PC-9 (cell line): ENCODE results near the gene OR8B12. TPM values are rescaled to one million over a fixed set of nuclear protein-coding genes. Genes with fewer than 3 reads are reported as not detected.
A peak's percentile ranks its signal among the peaks of the same experiment; 100 is the strongest.

Experiments used
- Bru-seq: library from RNA; stranded (reverse); fragments of 400-500 nt; gene quantifications from one replicate; lab custom pipeline; 2021; lab: Mats Ljungman, UMichigan
- BruChase-seq, 2 experiments: library from RNA; stranded (reverse); fragments of 400-500 nt; gene quantifications; one replicate each; lab custom pipeline; 2021; lab: Mats Ljungman, UMichigan
- BruUV-seq: library from RNA; stranded (reverse); fragments of 400-500 nt; replicated peaks from 2 replicates; lab custom pipeline; 2021; lab: Mats Ljungman, UMichigan
- CTCF ChIA-PET: fragments of 300-600 bp; sonication (Branson Sonifier 250); formaldehyde crosslinking; loops from one replicate; lab custom pipeline; 2022; ENCODE audit warnings: antibody characterized with exemption; lab: Charles Lee
- POLR2A ChIA-PET: fragments of 300-600 bp; sonication (Branson Sonifier 250); formaldehyde crosslinking; loops from one replicate; lab custom pipeline; 2022; ENCODE audit warnings: antibody characterized with exemption; ENCODE audit not compliant: unreplicated experiment; lab: Charles Lee
- DNase-seq, 2 experiments: peaks; one replicate each; pipeline versions ENCODE4 v3.0.0 to v3.0.0-alpha.2; 2015 to 2022; ENCODE audit warnings: mixed read lengths in 1 of 2
- H2AFZ ChIP-seq: fragments of 200-600 bp; sonication (generic); 2 replicates; pipeline ENCODE4 v1.8.1; 2017; ENCODE audit warnings: antibody characterized with exemption
- H3F3A ChIP-seq: fragments of 200-600 bp; sonication (generic); 2 replicates; pipeline ENCODE4 v1.8.1; 2017; ENCODE audit warnings: antibody characterized with exemption, mild to moderate bottlenecking, low read depth; ENCODE audit not compliant: insufficient read depth
- H3K27ac ChIP-seq: fragments of 200-600 bp; sonication (generic); 2 replicates; pipeline ENCODE4 v1.6.1; 2016; ENCODE audit warnings: mixed run types
- H3K27me3 ChIP-seq: fragments of 200-600 bp; sonication (generic); 2 replicates; pipeline ENCODE4 v1.6.1; 2016; ENCODE audit warnings: low read depth, mixed run types; ENCODE audit not compliant: insufficient read depth
- H3K36me3 ChIP-seq: fragments of 200-600 bp; sonication (generic); 2 replicates; pipeline ENCODE4 v1.6.1; 2016; ENCODE audit warnings: low read depth, mixed run types
- H3K4me1 ChIP-seq: fragments of 200-600 bp; sonication (generic); replicated peaks from 2 replicates; pipeline ENCODE4 v1.6.1; 2016; ENCODE audit warnings: mixed run types; ENCODE audit not compliant: insufficient read depth
- H3K4me2 ChIP-seq: fragments of 200-600 bp; sonication (generic); 2 replicates; pipeline ENCODE4 v1.6.1; 2017; ENCODE audit warnings: mixed run types
- H3K4me3 ChIP-seq: fragments of 200-600 bp; sonication (generic); 2 replicates; pipeline ENCODE4 v1.6.1; 2016; ENCODE audit warnings: mixed run types
- H3K79me2 ChIP-seq: fragments of 200-600 bp; sonication (generic); 2 replicates; pipeline ENCODE4 v1.6.1; 2017; ENCODE audit warnings: low read depth, mixed run types
- H3K9me2 ChIP-seq: fragments of 200-600 bp; sonication (generic); 2 replicates; pipeline ENCODE4 v1.8.1; 2017; ENCODE audit warnings: mild to moderate bottlenecking; ENCODE audit not compliant: insufficient read depth
- H3K9me3 ChIP-seq: fragments of 200-600 bp; sonication (generic); 2 replicates; pipeline ENCODE4 v1.8.1; 2016; ENCODE audit warnings: low read depth; ENCODE audit not compliant: insufficient read depth
- H4K20me1 ChIP-seq: fragments of 200-600 bp; sonication (generic); 2 replicates; pipeline ENCODE4 v1.8.1; 2017; ENCODE audit not compliant: insufficient read depth
- CTCF ChIP-seq: fragments of 200-600 bp; sonication (generic); conservative IDR thresholded peaks from 2 replicates; pipeline ENCODE4 v1.6.1; 2017; ENCODE audit warnings: mixed run types, antibody characterized with exemption, mild to moderate bottlenecking, moderate library complexity
- EZH2 ChIP-seq: fragments of 200-600 bp; sonication (generic); IDR thresholded peaks from 2 replicates; pipeline ENCODE4 v1.8.0; 2017; ENCODE audit warnings: antibody characterized with exemption, low read depth
- intact Hi-C: fragments of 100-400 bp; cut with micrococcal nuclease; formaldehyde crosslinking; loops from one replicate; pipeline ENCODE4 v1.10.0; 2022; ENCODE audit not compliant: unreplicated experiment
- long read RNA-seq: library from polyadenylated mRNA; stranded (forward); transcript quantifications from one replicate; pipeline ENCODE4 v2.0.0, GENCODE V29; 2022
- total RNA-seq: library from RNA; stranded (reverse); gene quantifications from 2 replicates; pipeline ENCODE4 v1.2.3, GENCODE V29; 2021

The OR8B12 gene
- total RNA-seq (not detected in 2 replicates), Bru-seq, nascent RNA (not detected), BruChase-seq, experiment 1, labeled RNA remaining after a 2-hour chase (not detected), BruChase-seq, experiment 2, labeled RNA remaining after a 6-hour chase (not detected)
- long read RNA-seq = 0 reads

DNA sequence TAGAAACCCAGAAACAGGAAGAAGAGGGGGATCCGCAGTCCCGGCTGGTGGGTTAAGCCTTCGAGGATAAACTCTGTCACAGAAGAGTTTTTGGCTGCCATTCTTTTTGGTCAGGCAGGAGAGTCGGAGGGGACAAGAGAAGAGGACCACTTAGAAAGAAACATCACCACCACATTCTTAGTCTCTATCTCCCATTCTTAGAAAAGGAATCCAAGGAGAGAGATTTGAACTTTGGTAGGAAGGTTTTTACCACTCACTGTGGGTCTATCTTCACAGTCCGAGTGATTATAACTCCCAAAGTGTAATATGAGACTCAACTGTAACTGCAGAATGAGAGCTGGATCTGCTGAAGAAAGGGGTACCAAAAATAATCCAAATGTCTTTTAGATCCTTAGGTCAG is at the start of gene OR8B12:
TSS of gene OR8B12 (minus strand) at position 101 of the 400 bp plus-strand sequence. CDS start at position 101, 0 bp downstream.
- no peaks in the 10 kb centered on the region for H3K9me3 ChIP-seq
- POLR2A ChIA-PET = no interaction called here

GRCh38 chr11:124592627-124593026 is 49.2 kb upstream of the OR8B12 start:
- TF ChIP-seq CTCF (no peak), EZH2 (no peak)
- no peaks in the 10 kb centered on the region for H3K4me1 ChIP-seq
- no peaks in the 10 kb centered on the region for H3K9me3 ChIP-seq
- H3K36me3 ChIP-seq = no peaks in the 10 kb centered on the region
- no peak overlapping the region for H3K4me2 ChIP-seq
- intact Hi-C loops = no loop called here
- no peaks in the 10 kb centered on the region for H4K20me1 ChIP-seq
- no peaks in the 10 kb centered on the region for H3F3A ChIP-seq
- no peak overlapping the region for H2AFZ ChIP-seq
- BruUV-seq = no TSS peak
- peaks cover 49% of the 10 kb centered on the region for H3K27me3 ChIP-seq
- no peak overlapping the region for H3K27ac ChIP-seq
- ChIA-PET CTCF (interaction anchor here (0.5 to 0.7 kb wide), 2 partner anchors 85 to 111 kb away, joined by 3 to 5 read pairs; no protein-coding TSS in a partner anchor), POLR2A (no interaction called here)
- H3K79me2 ChIP-seq = no peaks in the 10 kb centered on the region
- DNase-seq = no peak
- no peak overlapping the region for H3K4me3 ChIP-seq
- no peaks in the 10 kb centered on the region for H3K9me2 ChIP-seq

More for the DNA sequence above, at the start of gene OR8B12:
- H4K20me1 ChIP-seq = no peaks in the 10 kb centered on the region
- DNase-seq = no peak
- TF ChIP-seq CTCF (no peak), EZH2 (no peak)
- no peaks in the 10 kb centered on the region for H3F3A ChIP-seq
- no peaks in the 10 kb centered on the region for H3K9me2 ChIP-seq
- no TSS peak for BruUV-seq
- H3K36me3 ChIP-seq = no peaks in the 10 kb centered on the region
- CTCF ChIA-PET = no interaction called here
- no peak within 1 kb of the TSS for H3K4me3 ChIP-seq
- intact Hi-C loops = no loop called here
- H3K27ac ChIP-seq = no peak within 1 kb of the TSS
- H3K79me2 ChIP-seq = no peaks in the 10 kb centered on the region
- H3K27me3 ChIP-seq = peaks cover 6% of the 10 kb centered on the region; the same call in 1 of the 2 replicates
- H2AFZ ChIP-seq = 0 out of 2 replicates have a peak within 1 kb of the TSS, but pooled peaks have one; percentile 4
- no peaks in the 10 kb centered on the region for H3K4me1 ChIP-seq
- no peak within 1 kb of the TSS for H3K4me2 ChIP-seq

GRCh38 chr11:124591430-124591829 is 48.0 kb upstream of the OR8B12 start:
- BruUV-seq = no TSS peak
- DNase-seq = no peak
- TF ChIP-seq EZH2 = no peak
- TF ChIP-seq CTCF = no peak
- ChIA-PET CTCF (no interaction called here), POLR2A (no interaction called here)
- Histone ChIP-seq H3F3A (no peaks in the 10 kb centered on the region), H3K9me3 (no peaks in the 10 kb centered on the region), H3K9me2 (no peaks in the 10 kb centered on the region), H3K4me3 (no peak overlapping the region), H3K79me2 (no peaks in the 10 kb centered on the region), H3K4me2 (no peak overlapping the region), H3K36me3 (no peaks in the 10 kb centered on the region), H3K4me1 (no peaks in the 10 kb centered on the region), H3K27ac (no peak overlapping the region), H4K20me1 (no peaks in the 10 kb centered on the region), H2AFZ (no peak overlapping the region), H3K27me3 (peaks cover 47% of the 10 kb centered on the region)
- intact Hi-C loops = no loop called here
